ENCODE data around the gene PIK3R1. TPM values are rescaled to one million over a fixed set of nuclear protein-coding genes. Genes with fewer than 3 reads are reported as not detected.

The PIK3R1 gene
- total RNA-seq, 4 donors from 2014 or later = 15.9 to 114 (median 40.8) TPM

GRCh38 chr5:68261169-68261568 is 45.6 kb downstream of the PIK3R1 start:
- peaks cover 22 to 88% (median 29%) of the 10 kb centered on the region in 3 donors for H3K4me1 ChIP-seq

GRCh38 chr5:68261569-68262065 is 46.1 kb downstream of the PIK3R1 start:
- Histone ChIP-seq H3K27ac (peak overlapping the region in 3 of 4 donors; percentile 51 to 62 (median 59)), H3K9me3 (no peaks in the 10 kb centered on the region), H3K4me3 (no peak overlapping the region), H3K36me3 (no peaks in the 10 kb centered on the region), H3K27me3 (no peaks in the 10 kb centered on the region), H3K4me1 (peaks cover 24 to 88% (median 24%) of the 10 kb centered on the region in 3 donors)
- intact Hi-C loops (cut with DNase I) = no loop called here
- 56 to 63% methylated on average over 4 of the region's 4 CpGs for WGBS, 2 donors
- no peak for DNase-seq
- TF ChIP-seq CTCF (IDR thresholded peaks at IDR 0.05) = no peak
- TF ChIP-seq POLR2A (IDR thresholded peaks at IDR 0.05) = no peak

More at GRCh38 chr5:68261169-68261568, 45.6 kb downstream of the PIK3R1 start:
- TF ChIP-seq POLR2A (IDR thresholded peaks at IDR 0.05) (no peak), CTCF (IDR thresholded peaks at IDR 0.05) (no peak)
- intact Hi-C loops (cut with DNase I) = no loop called here
- no peaks in the 10 kb centered on the region for H3K9me3 ChIP-seq
- no peak for DNase-seq
- H3K27ac ChIP-seq = peak overlapping the region in 2 of 4 donors; percentile 59 to 62
- no peak overlapping the region for H3K4me3 ChIP-seq
- H3K36me3 ChIP-seq = no peaks in the 10 kb centered on the region
- no peaks in the 10 kb centered on the region for H3K27me3 ChIP-seq

GRCh38 chr5:68264024-68264956 is 48.7 kb downstream of the PIK3R1 start:
- Histone ChIP-seq H3K27me3 (no peaks in the 10 kb centered on the region), H3K4me1 (peaks cover 20 to 88% (median 39%) of the 10 kb centered on the region in 3 donors), H3K9me3 (no peaks in the 10 kb centered on the region), H3K27ac (peak overlapping the region; percentile 33 to 76 (median 74)), H3K36me3 (no peaks in the 10 kb centered on the region), H3K4me3 (no peak overlapping the region)
- intact Hi-C loops (cut with DNase I) = no loop called here
- DNase-seq = no peak
- TF ChIP-seq CTCF (IDR thresholded peaks at IDR 0.05) (no peak), POLR2A (IDR thresholded peaks at IDR 0.05) (no peak)
- WGBS, 2 donors = 70 to 75% methylated on average over 7 to 10 of the region's 10 CpGs

- no peak for DNase-seq
- 31 to 39% methylated on average over 2 of the region's 2 CpGs for WGBS, 2 donors
- intact Hi-C loops (cut with DNase I) = no loop called here
- peak overlapping the region; percentile 33 to 76 (median 74) for H3K27ac ChIP-seq
- H3K36me3 ChIP-seq = no peaks in the 10 kb centered on the region
- no peak overlapping the region for H3K4me3 ChIP-seq
- TF ChIP-seq POLR2A (IDR thresholded peaks at IDR 0.05) (no peak), CTCF (IDR thresholded peaks at IDR 0.05) (no peak)
- peaks cover 20 to 88% (median 50%) of the 10 kb centered on the region in 3 donors for H3K4me1 ChIP-seq
- H3K27me3 ChIP-seq = no peaks in the 10 kb centered on the region
- no peaks in the 10 kb centered on the region for H3K9me3 ChIP-seq
These were observed 49.8 kb downstream of the PIK3R1 start for GRCh38 chr5:68265347-68265746.

- no peaks in the 10 kb centered on the region for H3K36me3 ChIP-seq
- H3K27me3 ChIP-seq = no peaks in the 10 kb centered on the region
- DNase-seq = no peak
- TF ChIP-seq CTCF (IDR thresholded peaks at IDR 0.05) = no peak
- no peak for TF ChIP-seq POLR2A (IDR thresholded peaks at IDR 0.05)
- H3K27ac ChIP-seq = peak overlapping the region; percentile 28 to 76 (median 66)
- H3K9me3 ChIP-seq = no peaks in the 10 kb centered on the region
- 55 to 67% methylated on average over 3 of the region's 3 CpGs for WGBS, 2 donors
- intact Hi-C loops (cut with DNase I) = no loop called here
- peak overlapping the region in 1 of 4 donors; percentile 4 for H3K4me3 ChIP-seq
- H3K4me1 ChIP-seq = peaks cover 20 to 91% (median 52%) of the 10 kb centered on the region in 3 donors
These were observed 50.4 kb downstream of the PIK3R1 start for GRCh38 chr5:68265822-68266395.

Data from esophagus squamous epithelium (tissue), 5 donors.